ENCODE measurements around the gene CLEC4G. TPM values are rescaled to one million over a fixed set of nuclear protein-coding genes. Genes with fewer than 3 reads are reported as not detected.

The CLEC4G gene
- total and polyA plus RNA-seq, 2 of the 8 experiments (the other 6 are each of a cell fraction or from before 2014, with no cell fraction given), result 0.35 to 2.9 TPM

- peak; percentile 75 to 76; a peak in 3 of 4 replicates for TF ChIP-seq HDAC2 (IDR thresholded peaks at IDR 0.05; ENCODE audit: borderline replicate concordance in 1 of 2, low read depth in 2 of 2, low read length in 2 of 2)
- peak; percentile 79 for TF ChIP-seq EGR1 (IDR thresholded peaks at IDR 0.05; ENCODE audit: borderline replicate concordance, low read depth, low read length)
- TF ChIP-seq BCL11A (IDR thresholded peaks at IDR 0.05; ENCODE audit: low read depth in 2 of 2, low read length in 2 of 2), result no peak
- peak; percentile 2 for TF ChIP-seq NANOG (IDR thresholded peaks at IDR 0.05; ENCODE audit: insufficient read depth, low read depth, low read length, poor library complexity, severe bottlenecking)
- TF ChIP-seq YY1 (IDR thresholded peaks at IDR 0.05; ENCODE audit: low read depth, low read length), result peak; percentile 69; the same call in 1 of the 2 replicates
- TF ChIP-seq EP300 (IDR thresholded peaks at IDR 0.05; ENCODE audit: borderline replicate concordance in 1 of 2, low read depth in 2 of 2, low read length in 2 of 2), result peak in 1 of 2 experiments; percentile 27; a peak in 1 of 3 replicates
- no peak for TF ChIP-seq POLR2AphosphoS5 (IDR thresholded peaks at IDR 0.05; ENCODE audit: low read depth, low read length)
- no peak for TF ChIP-seq ZNF274 (IDR thresholded peaks at IDR 0.05; ENCODE audit: borderline replicate concordance, extremely low read depth, low read length)
- TF ChIP-seq TAF1 (IDR thresholded peaks at IDR 0.05; ENCODE audit: low read depth, low read length), result 0 out of 2 replicates have a peak, but pooled peaks have one; percentile 31
These were observed 51.1 kb downstream of the CLEC4G start, which contains the start of gene TRAPPC5 (continued) for GRCh38 chr19:7680606-7681339.

Data from H1 (cell line).